CD4-positive, alpha-beta memory T cell (primary cell): ENCODE data around the gene SPIRE2. TPM values are rescaled to one million over a fixed set of nuclear protein-coding genes. Genes with fewer than 3 reads are reported as not detected.
"Not testable (repeated sequence)": the region's sequence is repeated elsewhere in the genome, so short reads cannot be mapped to it uniquely, and the experiment has no call there.

Experiments
- CTCF ChIA-PET: fragments of 350-600 bp; sonication (Branson Sonifier 250); formaldehyde crosslinking; loops from one replicate; lab custom pipeline; 2021; ENCODE audit warnings: inconsistent platforms; ENCODE audit not compliant: partially characterized antibody; lab: Charles Lee
- POLR2A ChIA-PET: fragments of 350-600 bp; sonication (Branson Sonifier 250); formaldehyde crosslinking; loops from one replicate; lab custom pipeline; 2021; ENCODE audit not compliant: partially characterized antibody; lab: Charles Lee
- DNase-seq, 5 donors: peaks; one replicate each; pipeline versions ENCODE4 v3.0.0 to v3.0.0-alpha.2; 2020 to 2022; ENCODE audit warnings: mixed read lengths in 1 of 5
- H3K27ac ChIP-seq: one replicate; pipeline ENCODE4 v1.7.0; 2013; ENCODE audit warnings: low read depth, low read length
- H3K27me3 ChIP-seq: 2 replicates; pipeline ENCODE4 v1.7.0; 2013; ENCODE audit warnings: mild to moderate bottlenecking, low read length, moderate library complexity; ENCODE audit not compliant: insufficient read depth
- H3K36me3 ChIP-seq: 2 replicates; pipeline ENCODE4 v1.7.0; 2013; ENCODE audit warnings: mild to moderate bottlenecking, low read length, moderate library complexity; ENCODE audit not compliant: insufficient read depth
- H3K4me1 ChIP-seq: 2 replicates; pipeline ENCODE4 v1.7.0; 2013; ENCODE audit warnings: mild to moderate bottlenecking, low read length, moderate library complexity; ENCODE audit not compliant: insufficient read depth
- H3K4me3 ChIP-seq, 2 donors: one replicate each; pipeline ENCODE4 v1.7.0; 2013; ENCODE audit warnings: low read length in 2 of 2, mild to moderate bottlenecking in 1 of 2
- H3K9me3 ChIP-seq, 2 donors: one replicate each; pipeline ENCODE4 v1.7.0; 2013; ENCODE audit warnings: low read length in 2 of 2, control low read depth in 1 of 2; ENCODE audit not compliant: control insufficient read depth in 1 of 2
- H3K27ac Mint-ChIP-seq, 7 donors: one replicate each; pipeline ENCODE4 v1.8.0; 2020 to 2021; ENCODE audit warnings: mixed read lengths in 7 of 7, mild to moderate bottlenecking in 6 of 7, inconsistent platforms in 3 of 7, moderate library complexity in 3 of 7
- H3K27me3 Mint-ChIP-seq, 2 donors: one replicate each; pipeline ENCODE4 v1.8.0; 2020 to 2021; ENCODE audit warnings: mixed read lengths in 2 of 2
- H3K36me3 Mint-ChIP-seq, 2 donors: one replicate each; pipeline ENCODE4 v1.8.0; 2020 to 2021; ENCODE audit warnings: mixed read lengths in 2 of 2, inconsistent platforms in 1 of 2, mild to moderate bottlenecking in 1 of 2
- H3K4me1 Mint-ChIP-seq, 4 donors: one replicate each; pipeline ENCODE4 v1.8.0; 2020 to 2021; ENCODE audit warnings: mixed read lengths in 4 of 4, mild to moderate bottlenecking in 1 of 4
- H3K4me3 Mint-ChIP-seq, 8 donors: one replicate each; pipeline ENCODE4 v1.8.0; 2020 to 2021; ENCODE audit warnings: mixed read lengths in 8 of 8, mild to moderate bottlenecking in 7 of 8, moderate library complexity in 6 of 8, inconsistent platforms in 3 of 8
- H3K9me3 Mint-ChIP-seq, 8 donors: one replicate each; pipeline ENCODE4 v1.8.0; 2020 to 2021; ENCODE audit warnings: mixed read lengths in 8 of 8, mild to moderate bottlenecking in 5 of 8, inconsistent platforms in 3 of 8, moderate library complexity in 1 of 8
- intact Hi-C: fragments of 100-400 bp; cut with micrococcal nuclease; formaldehyde crosslinking; loops from one replicate; pipeline ENCODE4 v1.15.1; 2023
- polyA plus RNA-seq, 2 donors: library from polyadenylated mRNA; unstranded; fragments of 300-500 nt; fragmentation: Illumina TruSeq; gene quantifications; one replicate each; pipeline ENCODE4 v1.2.3, GENCODE V29; 2021
- total RNA-seq, 2 experiments: library from RNA; stranded (reverse); gene quantifications; one replicate each; pipeline ENCODE4 v1.2.3, GENCODE V29; 2021

SPIRE2 gene
- total and polyA plus RNA-seq, 4 experiments from 2014 or later = 0.71 to 3.3 (median 3.0) TPM; not detected in 1

DNA sequence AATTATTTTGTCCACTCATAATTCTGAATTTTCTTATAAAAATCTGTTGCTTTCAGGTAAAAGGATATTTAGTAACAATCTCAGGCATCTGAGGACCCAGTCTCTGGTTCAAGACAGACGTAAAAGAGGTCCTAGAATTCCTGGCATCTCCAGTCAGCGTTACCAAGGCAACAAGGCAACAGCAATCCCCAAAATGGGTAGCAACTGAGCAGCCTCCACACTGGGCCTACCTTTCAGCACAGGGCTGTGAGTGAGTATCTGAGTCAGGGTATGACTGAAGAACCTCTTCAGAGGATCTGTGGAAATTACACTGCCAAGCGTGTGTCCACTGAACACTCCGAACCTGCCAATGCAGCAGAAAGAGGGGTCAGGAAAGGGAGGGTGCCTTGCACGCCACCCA, 32.6 kb upstream of the SPIRE2 start:
- no peak overlapping the region for H3K4me3 ChIP-seq
- Mint-ChIP-seq H3K9me3 (no peaks in the 10 kb centered on the region), H3K4me3 (no peak overlapping the region), H3K27me3 (no peaks in the 10 kb centered on the region), H3K4me1 (peaks cover 6 to 14% (median 8%) of the 10 kb centered on the region in 4 donors), H3K27ac (no peak overlapping the region), H3K36me3 (no peaks in the 10 kb centered on the region)
- no peaks in the 10 kb centered on the region for H3K36me3 ChIP-seq
- DNase-seq = no peak
- POLR2A ChIA-PET = no interaction called here
- H3K27ac ChIP-seq = no peak overlapping the region
- intact Hi-C loops = no loop called here
- H3K9me3 ChIP-seq = no peaks in the 10 kb centered on the region
- H3K4me1 ChIP-seq = no peaks in the 10 kb centered on the region
- no peaks in the 10 kb centered on the region for H3K27me3 ChIP-seq
- CTCF ChIA-PET = interaction anchor here (8.5 kb wide), 1 partner anchor 92 kb away, joined by 293 read pairs; the partner anchor contains the start of gene SPATA2L

DNA sequence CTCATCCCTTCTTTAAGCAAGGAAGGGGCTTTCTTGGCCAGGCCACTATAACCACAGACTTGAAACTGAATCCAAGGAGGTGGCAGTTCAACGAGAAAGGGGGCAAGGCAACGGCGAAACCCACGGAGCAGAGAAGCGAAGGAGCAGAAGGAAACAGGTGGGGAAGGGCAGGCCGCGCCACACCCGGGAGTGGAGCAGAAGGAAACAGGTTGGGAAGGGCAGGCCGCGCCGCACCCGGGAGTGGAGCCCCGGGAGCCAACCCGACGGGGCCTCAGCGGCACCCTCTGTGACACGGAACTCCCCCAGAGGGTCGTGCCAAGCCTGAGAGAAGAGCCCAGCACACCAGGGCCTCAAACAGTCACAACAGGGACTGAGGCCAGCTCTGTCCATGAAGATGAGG, 32.2 kb upstream of the SPIRE2 start:
- Histone ChIP-seq H3K9me3 (no peaks in the 10 kb centered on the region), H3K4me1 (no peaks in the 10 kb centered on the region), H3K4me3 (no peak overlapping the region), H3K36me3 (no peaks in the 10 kb centered on the region), H3K27me3 (no peaks in the 10 kb centered on the region), H3K27ac (no peak overlapping the region)
- POLR2A ChIA-PET = no interaction called here
- no peaks in the 10 kb centered on the region for H3K27me3 Mint-ChIP-seq
- intact Hi-C loops = no loop called here
- H3K9me3 Mint-ChIP-seq = no peaks in the 10 kb centered on the region
- CTCF ChIA-PET = no interaction called here
- H3K4me3 Mint-ChIP-seq = no peak overlapping the region
- no peak for DNase-seq
- no peaks in the 10 kb centered on the region for H3K36me3 Mint-ChIP-seq
- peaks cover 6 to 14% (median 8%) of the 10 kb centered on the region in 4 donors for H3K4me1 Mint-ChIP-seq
- H3K27ac Mint-ChIP-seq = no peak overlapping the region

DNA sequence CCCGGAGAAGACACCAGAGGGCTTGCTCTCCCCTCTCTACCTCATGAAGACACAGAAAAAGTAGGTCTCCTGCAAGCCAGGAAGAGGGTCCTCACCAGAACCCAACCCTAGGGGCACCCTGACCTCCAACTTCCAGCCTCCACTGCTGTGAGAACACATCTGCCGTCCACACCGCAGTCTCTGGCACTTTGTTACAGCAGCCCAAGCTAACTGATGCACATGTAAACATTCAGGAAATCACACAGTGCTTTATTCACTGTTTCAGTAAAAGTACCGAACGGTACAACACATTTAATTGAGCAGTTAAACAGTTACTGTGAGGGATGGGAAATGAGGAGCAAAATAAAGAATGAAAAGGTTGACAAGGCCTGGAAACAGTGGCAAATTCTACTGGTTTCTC, 30.1 kb upstream of the SPIRE2 start:
- no peaks in the 10 kb centered on the region for H3K36me3 ChIP-seq
- CTCF ChIA-PET = no interaction called here
- no peak overlapping the region for H3K27ac ChIP-seq
- H3K27me3 ChIP-seq = no peaks in the 10 kb centered on the region
- Mint-ChIP-seq H3K4me1 (peaks cover under 1 to 1% (median 1%) of the 10 kb centered on the region in 4 donors), H3K4me3 (no peak overlapping the region), H3K27ac (no peak overlapping the region), H3K36me3 (no peaks in the 10 kb centered on the region), H3K9me3 (no peaks in the 10 kb centered on the region), H3K27me3 (no peaks in the 10 kb centered on the region)
- intact Hi-C loops = no loop called here
- no peaks in the 10 kb centered on the region for H3K4me1 ChIP-seq
- no peaks in the 10 kb centered on the region for H3K9me3 ChIP-seq
- no peak for DNase-seq
- H3K4me3 ChIP-seq = no peak overlapping the region
- POLR2A ChIA-PET = no interaction called here

DNA sequence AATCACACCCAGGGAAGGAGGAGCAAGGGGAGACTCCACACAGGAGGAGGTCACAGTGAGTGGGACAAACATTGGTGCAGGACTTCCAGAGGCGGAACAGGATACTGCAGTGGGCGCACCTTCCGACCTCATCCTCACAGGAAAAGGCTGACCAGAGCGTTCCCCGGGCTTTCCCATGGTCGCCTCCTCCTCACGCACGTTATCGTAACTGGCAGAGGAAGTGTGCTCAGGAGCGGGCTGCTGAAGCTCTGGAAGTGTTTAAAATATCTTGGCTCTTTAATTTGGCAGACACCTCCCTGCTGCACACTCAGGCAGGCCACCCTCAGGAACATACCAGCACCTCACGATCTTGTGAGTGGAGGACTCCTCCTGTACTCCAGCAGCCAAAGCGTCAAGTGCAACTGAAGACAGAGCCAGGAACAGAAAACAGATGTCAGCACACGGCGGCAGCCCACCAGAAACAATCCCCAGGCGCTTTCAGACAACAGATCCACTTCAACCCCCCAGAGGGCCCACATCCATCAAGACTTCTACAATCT, 29.4 kb upstream of the SPIRE2 start:
- Histone ChIP-seq H3K4me3 (no peak overlapping the region), H3K4me1 (no peaks in the 10 kb centered on the region), H3K27ac (no peak overlapping the region), H3K9me3 (no peaks in the 10 kb centered on the region), H3K27me3 (no peaks in the 10 kb centered on the region), H3K36me3 (no peaks in the 10 kb centered on the region)
- Mint-ChIP-seq H3K4me1 (no peaks in the 10 kb centered on the region), H3K27me3 (no peaks in the 10 kb centered on the region), H3K36me3 (no peaks in the 10 kb centered on the region), H3K4me3 (no peak overlapping the region), H3K9me3 (no peaks in the 10 kb centered on the region), H3K27ac (no peak overlapping the region)
- DNase-seq = no peak
- POLR2A ChIA-PET = no interaction called here
- intact Hi-C loops = no loop called here
- CTCF ChIA-PET = no interaction called here

DNA sequence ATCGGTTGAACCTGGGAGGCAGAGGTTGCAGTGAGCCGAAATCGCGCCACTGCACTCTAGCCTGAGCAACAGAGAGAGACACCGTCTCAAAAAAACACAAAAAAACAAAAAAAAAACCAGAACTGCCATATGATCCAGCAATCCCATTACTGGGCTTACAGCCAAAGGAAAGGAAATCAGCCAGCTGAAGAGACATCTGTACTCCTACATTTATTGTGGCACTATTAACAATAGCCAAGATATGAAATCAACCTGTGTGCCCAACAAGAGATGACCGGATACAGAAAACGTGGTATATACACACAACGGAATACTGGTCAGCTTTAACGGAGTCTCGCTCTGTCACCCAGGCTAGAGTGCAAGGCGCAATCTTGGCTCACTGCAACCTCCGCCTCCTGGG, 26.5 kb upstream of the SPIRE2 start:
- H3K27me3 Mint-ChIP-seq = no peaks in the 10 kb centered on the region
- no peak overlapping the region for H3K27ac ChIP-seq
- ChIA-PET CTCF (interaction anchor here (1.8 kb wide), 1 partner anchor 96 kb away, joined by 4 read pairs; no protein-coding TSS in a partner anchor), POLR2A (no interaction called here)
- H3K9me3 ChIP-seq = no peaks in the 10 kb centered on the region
- no peaks in the 10 kb centered on the region for H3K36me3 Mint-ChIP-seq
- no peaks in the 10 kb centered on the region for H3K4me1 Mint-ChIP-seq
- H3K4me1 ChIP-seq = no peaks in the 10 kb centered on the region
- H3K27ac Mint-ChIP-seq = no peak overlapping the region
- H3K4me3 ChIP-seq = no peak overlapping the region
- no peak for DNase-seq
- H3K27me3 ChIP-seq = no peaks in the 10 kb centered on the region
- H3K36me3 ChIP-seq = no peaks in the 10 kb centered on the region
- H3K4me3 Mint-ChIP-seq = no peak overlapping the region
- H3K9me3 Mint-ChIP-seq = no peaks in the 10 kb centered on the region
- intact Hi-C loops = no loop called here

DNA sequence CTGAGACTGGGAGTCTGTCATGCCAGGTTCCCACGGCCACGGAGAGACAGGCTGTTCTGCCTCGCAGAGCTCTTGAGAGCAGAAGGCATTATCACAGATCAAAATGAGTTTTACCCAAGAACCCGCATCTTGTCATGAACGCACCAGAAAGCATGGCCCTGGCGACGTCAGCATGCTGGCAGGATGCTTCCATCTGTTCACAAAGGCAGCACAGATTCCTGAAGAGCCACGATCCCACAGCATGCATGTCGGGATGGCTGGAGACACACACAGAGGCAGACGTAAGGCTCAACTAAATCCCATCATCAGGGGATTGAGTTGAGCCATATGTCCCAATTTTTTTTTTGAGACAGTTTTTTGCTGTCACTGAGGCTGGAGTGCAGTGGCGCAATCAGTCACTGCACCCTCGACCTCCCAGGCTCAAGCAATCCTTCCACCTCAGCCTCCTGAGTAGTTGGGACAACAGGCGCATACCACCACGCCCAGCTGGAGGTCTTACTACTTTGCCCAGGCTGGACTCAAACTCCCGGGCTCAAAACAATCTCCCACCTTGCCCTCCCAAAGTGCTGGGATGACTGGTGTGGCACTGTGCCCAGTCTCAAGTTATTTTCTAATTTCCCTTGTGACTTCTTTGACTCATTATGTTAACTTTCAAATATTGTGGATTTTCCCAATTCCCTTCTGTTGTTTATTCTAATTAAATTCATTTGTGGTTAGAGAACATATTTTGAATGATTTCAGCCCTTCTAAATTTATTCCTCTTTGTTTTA, 23.0 kb upstream of the SPIRE2 start:
- H3K4me3 Mint-ChIP-seq = no peak overlapping the region
- CTCF ChIA-PET = interaction anchor here (1.4 to 2.3 kb wide), 3 partner anchors 12 to 99 kb away, joined by 4 to 12 read pairs (median 4); no protein-coding TSS in a partner anchor
- Histone ChIP-seq H3K27me3 (no peaks in the 10 kb centered on the region), H3K9me3 (no peaks in the 10 kb centered on the region), H3K4me1 (no peaks in the 10 kb centered on the region), H3K27ac (no peak overlapping the region), H3K36me3 (no peaks in the 10 kb centered on the region), H3K4me3 (no peak overlapping the region)
- H3K36me3 Mint-ChIP-seq = no peaks in the 10 kb centered on the region
- no peaks in the 10 kb centered on the region for H3K9me3 Mint-ChIP-seq
- H3K27ac Mint-ChIP-seq = peak overlapping the region in 1 of 7 donors; percentile 32
- POLR2A ChIA-PET = no interaction called here
- DNase-seq = no peak
- intact Hi-C loops = no loop called here
- H3K27me3 Mint-ChIP-seq = no peaks in the 10 kb centered on the region
- no peaks in the 10 kb centered on the region for H3K4me1 Mint-ChIP-seq

DNA sequence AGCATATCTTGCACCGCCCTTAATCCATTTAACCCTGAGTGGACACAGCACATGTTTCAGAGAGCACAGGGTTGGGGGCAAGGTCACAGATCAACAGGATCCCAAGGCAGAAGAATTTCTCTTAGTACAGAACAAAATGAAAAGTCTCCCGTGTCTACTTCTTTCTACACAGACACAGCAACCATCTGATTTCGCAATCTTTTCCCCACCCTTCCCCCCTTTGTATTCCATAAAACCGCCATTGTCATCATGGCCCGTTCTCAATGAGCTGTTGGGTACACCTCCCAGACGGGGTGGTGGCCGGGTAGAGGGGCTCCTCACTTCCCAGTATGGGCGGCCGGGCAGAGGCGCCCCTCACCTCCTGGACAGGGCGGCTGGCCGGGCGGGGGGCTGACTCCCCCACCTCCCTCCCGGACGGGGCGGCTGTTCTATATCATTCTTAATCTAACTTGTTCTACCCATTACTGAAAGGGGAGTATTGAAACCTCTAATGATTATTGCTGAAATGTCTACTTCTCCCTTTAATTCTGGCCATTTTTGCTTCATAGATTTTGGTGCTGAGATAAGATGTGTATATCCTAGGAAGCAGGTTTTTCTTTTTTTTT, 21.6 kb upstream of the SPIRE2 start:
- CTCF ChIA-PET, H3K27ac Mint-ChIP-seq, H3K36me3 ChIP-seq, H3K4me3 Mint-ChIP-seq, H3K27me3 ChIP-seq, H3K4me1 Mint-ChIP-seq, H3K36me3 Mint-ChIP-seq, intact Hi-C loops, H3K27me3 Mint-ChIP-seq, POLR2A ChIA-PET, H3K27ac ChIP-seq, H3K9me3 ChIP-seq, H3K9me3 Mint-ChIP-seq, H3K4me1 ChIP-seq, H3K4me3 ChIP-seq, DNase-seq: not testable (repeated sequence)
